Measurements from ENCODE around the gene COBL.

The COBL gene

GRCh38 chr7:51140199-51141164 is 176.1 kb downstream of the COBL start:
- DNase-seq (ENCODE audit: low read depth) = no peak

- no peak for DNase-seq (ENCODE audit: low read depth)
Measured at GRCh38 chr7:51139796-51140195, 176.8 kb downstream of the COBL start.

- DNase-seq (ENCODE audit: low read depth) = no peak
Measured at GRCh38 chr7:51138123-51139085, 178.2 kb downstream of the COBL start.

- DNase-seq (ENCODE audit: low read depth) = no peak
Measured at GRCh38 chr7:51135576-51135975, 181.0 kb downstream of the COBL start.

GRCh38 chr7:51134013-51134441 is 182.6 kb downstream of the COBL start:
- peak; percentile 35 for DNase-seq (ENCODE audit: low read depth)

- no peak for DNase-seq (ENCODE audit: low read depth)
Measured at GRCh38 chr7:51132661-51133060, 183.9 kb downstream of the COBL start.

- no peak for DNase-seq (ENCODE audit: low read depth)
Measured at GRCh38 chr7:51129527-51130472, 186.8 kb downstream of the COBL start.

GRCh38 chr7:51128545-51129435 is 187.8 kb downstream of the COBL start:
- no peak for DNase-seq (ENCODE audit: low read depth)

- no peak for DNase-seq (ENCODE audit: low read depth)
Measured at GRCh38 chr7:51127618-51127904, 189.0 kb downstream of the COBL start.

- DNase-seq (ENCODE audit: low read depth) = no peak
Measured at GRCh38 chr7:51126813-51127617, 189.6 kb downstream of the COBL start.

- no peak for DNase-seq (ENCODE audit: low read depth)
Measured at GRCh38 chr7:51126324-51126723, 190.3 kb downstream of the COBL start.

GRCh38 chr7:51124321-51124720 is 192.3 kb downstream of the COBL start:
- DNase-seq (ENCODE audit: low read depth) = no peak

GRCh38 chr7:51123322-51124019 is 193.1 kb downstream of the COBL start:
- peak; percentile 57 for DNase-seq (ENCODE audit: low read depth)

- DNase-seq (ENCODE audit: low read depth) = no peak
Measured at GRCh38 chr7:51121931-51122425, 194.6 kb downstream of the COBL start.

- DNase-seq (ENCODE audit: low read depth) = no peak
Measured at GRCh38 chr7:51121036-51121790, 195.4 kb downstream of the COBL start.

- DNase-seq (ENCODE audit: low read depth) = no peak
Measured at GRCh38 chr7:51118628-51119027, 198.0 kb downstream of the COBL start.

GRCh38 chr7:51114501-51114900 is 202.1 kb downstream of the COBL start:
- no peak for DNase-seq (ENCODE audit: low read depth)

GRCh38 chr7:51113962-51114361 is 202.6 kb downstream of the COBL start:
- no peak for DNase-seq (ENCODE audit: low read depth)

Data from fibroblast of the conjunctiva (primary cell).